ENCODE data around the gene GAB3.

The GAB3 gene, protein sequence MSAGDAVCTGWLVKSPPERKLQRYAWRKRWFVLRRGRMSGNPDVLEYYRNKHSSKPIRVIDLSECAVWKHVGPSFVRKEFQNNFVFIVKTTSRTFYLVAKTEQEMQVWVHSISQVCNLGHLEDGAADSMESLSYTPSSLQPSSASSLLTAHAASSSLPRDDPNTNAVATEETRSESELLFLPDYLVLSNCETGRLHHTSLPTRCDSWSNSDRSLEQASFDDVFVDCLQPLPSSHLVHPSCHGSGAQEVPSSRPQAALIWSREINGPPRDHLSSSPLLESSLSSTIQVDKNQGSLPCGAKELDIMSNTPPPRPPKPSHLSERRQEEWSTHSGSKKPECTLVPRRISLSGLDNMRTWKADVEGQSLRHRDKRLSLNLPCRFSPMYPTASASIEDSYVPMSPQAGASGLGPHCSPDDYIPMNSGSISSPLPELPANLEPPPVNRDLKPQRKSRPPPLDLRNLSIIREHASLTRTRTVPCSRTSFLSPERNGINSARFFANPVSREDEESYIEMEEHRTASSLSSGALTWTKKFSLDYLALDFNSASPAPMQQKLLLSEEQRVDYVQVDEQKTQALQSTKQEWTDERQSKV

DNA sequence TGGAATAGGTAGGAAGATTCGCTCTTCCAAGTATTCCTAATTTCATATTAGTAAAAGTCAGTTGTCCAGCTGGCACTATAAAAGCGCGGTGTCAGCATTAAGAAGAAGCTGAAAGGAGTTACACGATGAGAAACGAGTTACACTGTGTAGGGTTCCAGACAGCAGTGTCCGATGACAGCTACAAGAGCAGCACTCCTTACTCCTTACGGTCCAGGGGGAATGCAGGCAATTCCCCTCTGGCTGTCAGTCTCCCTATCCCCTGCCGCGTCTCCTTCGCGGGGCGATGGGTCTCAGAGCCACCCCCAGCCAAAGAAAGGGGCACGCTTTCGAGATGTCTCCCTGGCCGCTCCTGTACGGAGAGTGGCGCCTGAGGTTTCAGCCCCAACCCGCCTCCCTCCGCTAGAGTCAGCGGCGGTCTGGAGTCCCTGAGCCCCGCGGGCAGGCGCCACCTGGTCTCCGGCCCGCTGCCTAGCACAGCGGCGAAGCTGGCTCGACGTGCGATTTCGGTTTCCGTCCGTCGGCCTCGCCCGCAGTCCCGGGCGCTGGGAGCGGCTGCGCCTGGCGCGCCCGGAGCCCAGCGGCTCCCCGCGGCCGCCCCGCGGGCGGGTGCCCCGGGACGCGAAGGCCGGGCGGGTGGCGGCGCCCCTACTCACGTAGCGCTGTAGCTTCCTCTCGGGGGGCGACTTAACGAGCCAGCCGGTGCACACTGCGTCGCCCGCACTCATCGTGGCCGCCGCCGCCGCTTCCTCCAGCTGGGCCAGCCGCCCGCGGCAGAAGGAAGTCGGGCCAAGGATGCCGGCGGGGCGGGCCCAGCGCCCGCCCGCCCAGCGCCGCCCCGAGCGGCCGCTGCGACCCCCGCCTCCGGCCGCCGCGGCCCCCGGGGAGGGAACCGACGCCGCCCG is at the start of gene GAB3:
Gene GAB3 (minus strand): TSS at position 777 of the 902 bp plus-strand sequence. CDS start 52 bp downstream, at position 725.
- H3K4me3 ChIP-seq (ENCODE audit: low read depth, low read length), result peak within 1 kb of the TSS; percentile 38
- TF ChIP-seq, protein P1, sequence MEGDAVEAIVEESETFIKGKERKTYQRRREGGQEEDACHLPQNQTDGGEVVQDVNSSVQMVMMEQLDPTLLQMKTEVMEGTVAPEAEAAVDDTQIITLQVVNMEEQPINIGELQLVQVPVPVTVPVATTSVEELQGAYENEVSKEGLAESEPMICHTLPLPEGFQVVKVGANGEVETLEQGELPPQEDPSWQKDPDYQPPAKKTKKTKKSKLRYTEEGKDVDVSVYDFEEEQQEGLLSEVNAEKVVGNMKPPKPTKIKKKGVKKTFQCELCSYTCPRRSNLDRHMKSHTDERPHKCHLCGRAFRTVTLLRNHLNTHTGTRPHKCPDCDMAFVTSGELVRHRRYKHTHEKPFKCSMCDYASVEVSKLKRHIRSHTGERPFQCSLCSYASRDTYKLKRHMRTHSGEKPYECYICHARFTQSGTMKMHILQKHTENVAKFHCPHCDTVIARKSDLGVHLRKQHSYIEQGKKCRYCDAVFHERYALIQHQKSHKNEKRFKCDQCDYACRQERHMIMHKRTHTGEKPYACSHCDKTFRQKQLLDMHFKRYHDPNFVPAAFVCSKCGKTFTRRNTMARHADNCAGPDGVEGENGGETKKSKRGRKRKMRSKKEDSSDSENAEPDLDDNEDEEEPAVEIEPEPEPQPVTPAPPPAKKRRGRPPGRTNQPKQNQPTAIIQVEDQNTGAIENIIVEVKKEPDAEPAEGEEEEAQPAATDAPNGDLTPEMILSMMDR (IDR thresholded peaks at IDR 0.05; ENCODE audit: low read depth, low read length), result no peak
- DNase-seq (ENCODE audit: low read depth, low spot score), result peak; percentile 16
- in situ Hi-C loops (cut with HindIII; ENCODE audit: low sequenced_read_pairs), result no loop called here

GRCh38 chrX:154799556-154800348 is 48.9 kb upstream of the GAB3 start:
- in situ Hi-C loops (cut with HindIII; ENCODE audit: low sequenced_read_pairs), result no loop called here
- H3K4me3 ChIP-seq (ENCODE audit: low read depth, low read length), result no peak overlapping the region
- peak; percentile 35 for DNase-seq (ENCODE audit: low read depth, low spot score)
- TF ChIP-seq, protein P1 (IDR thresholded peaks at IDR 0.05; ENCODE audit: low read depth, low read length), result no peak

- in situ Hi-C loops (cut with HindIII; ENCODE audit: low sequenced_read_pairs), result no loop called here
- no peak overlapping the region for H3K4me3 ChIP-seq (ENCODE audit: low read depth, low read length)
- TF ChIP-seq, protein P1 (IDR thresholded peaks at IDR 0.05; ENCODE audit: low read depth, low read length), result no peak
- DNase-seq (ENCODE audit: low read depth, low spot score), result peak; percentile 12
These were observed 46.1 kb upstream of the GAB3 start for GRCh38 chrX:154797006-154797405.

DNA sequence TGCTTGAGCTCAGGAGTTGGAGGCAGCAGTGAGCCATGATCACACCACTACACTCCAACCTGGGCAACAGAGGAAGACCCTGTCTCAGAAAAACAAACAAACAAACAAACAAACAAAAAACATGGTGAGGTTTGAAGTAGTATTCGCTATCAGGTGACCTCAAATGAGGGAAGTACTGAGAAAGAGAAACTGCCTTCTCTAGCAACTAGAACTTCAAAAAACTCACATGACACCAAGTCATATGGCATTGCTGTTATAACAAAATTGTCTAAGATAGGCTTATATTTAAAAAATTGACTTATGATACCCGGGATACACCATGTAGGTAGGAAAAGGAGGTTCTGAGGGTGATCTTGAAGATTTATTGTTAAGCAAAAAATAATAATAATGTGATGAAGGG is 44.1 kb upstream of the GAB3 start:
- TF ChIP-seq, protein P1 (IDR thresholded peaks at IDR 0.05; ENCODE audit: low read depth, low read length), result no peak
- no peak for DNase-seq (ENCODE audit: low read depth, low spot score)
- in situ Hi-C loops (cut with HindIII; ENCODE audit: low sequenced_read_pairs), result no loop called here
- no peak overlapping the region for H3K4me3 ChIP-seq (ENCODE audit: low read depth, low read length)

- TF ChIP-seq, protein P1 (IDR thresholded peaks at IDR 0.05; ENCODE audit: low read depth, low read length), result no peak
- no peak overlapping the region for H3K4me3 ChIP-seq (ENCODE audit: low read depth, low read length)
- DNase-seq (ENCODE audit: low read depth, low spot score), result no peak
- in situ Hi-C loops (cut with HindIII; ENCODE audit: low sequenced_read_pairs), result no loop called here
These were observed 42.4 kb upstream of the GAB3 start for GRCh38 chrX:154793084-154793795.

All from astrocyte of the spinal cord (primary cell).